ENCODE data around the gene HLA-DQA2.
"Not testable (repeated sequence)": the region's sequence is repeated elsewhere in the genome, so short reads cannot be mapped to it uniquely, and the experiment has no call there.

The HLA-DQA2 gene

GRCh38 chr6:32782923-32783322 is 41.7 kb downstream of the HLA-DQA2 start:
- not testable (repeated sequence) for DNase-seq

DNA sequence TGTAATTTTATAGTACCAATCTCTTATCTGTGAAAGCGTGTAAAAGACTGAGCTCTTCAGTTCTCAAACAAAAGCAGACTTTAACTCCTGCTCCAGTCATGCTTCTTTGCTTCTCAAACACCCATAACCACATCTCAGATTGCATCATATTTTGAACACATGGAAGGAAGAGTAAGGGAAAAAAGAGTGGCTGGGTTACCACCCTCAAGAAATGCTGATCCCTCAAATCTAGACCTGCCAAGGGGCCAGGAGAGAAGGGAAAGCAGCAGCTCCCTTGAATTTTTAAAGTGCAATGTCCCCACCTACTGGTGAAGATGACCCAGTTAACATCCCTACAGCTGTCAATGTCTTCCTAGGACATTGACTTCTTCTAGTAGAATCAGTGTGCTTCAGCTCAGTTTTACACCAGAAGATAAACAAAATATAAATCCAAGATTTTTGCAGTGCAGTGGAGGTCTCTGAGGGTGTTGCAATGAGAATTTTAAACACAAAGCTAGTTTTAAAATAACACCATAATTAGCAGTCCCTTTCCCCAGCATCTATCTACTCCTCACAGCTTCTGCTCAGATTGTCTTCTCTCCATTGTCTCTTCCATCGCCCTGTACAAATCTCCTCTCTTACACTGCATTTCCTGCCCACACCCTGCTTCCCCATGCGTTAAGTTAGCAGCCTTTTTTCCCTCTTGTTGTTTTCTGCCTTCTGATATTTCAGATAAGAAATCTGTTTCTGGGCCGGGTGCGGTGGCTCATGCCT is 44.8 kb downstream of the HLA-DQA2 start:
- DNase-seq, result peak; percentile 15

- DNase-seq, result no peak
Observed at GRCh38 chr6:32790306-32790705, 49.1 kb downstream of the HLA-DQA2 start.

- DNase-seq, result no peak
Observed at GRCh38 chr6:32792901-32793435, 51.8 kb downstream of the HLA-DQA2 start.

- no peak for DNase-seq
Observed at GRCh38 chr6:32794510-32794909, 53.3 kb downstream of the HLA-DQA2 start.

All from COR-L47 (cell line).